Upper lobe of left lung (tissue), 4 donors: ENCODE results near the gene MTREX.

ENCODE experiments used
- CTCF ChIP-seq, 6 experiments: fragments of 450-650 bp in 4 of 6; fragments of 200-600 bp in 2 of 6; sonication (generic) in 2 of 6; IDR thresholded peaks; one replicate each; pipeline ENCODE4 v1.5.1; 2016 to 2019; ENCODE audit warnings: antibody characterized with exemption in 6 of 6
- POLR2A ChIP-seq, 4 donors: fragments of 450-650 bp; IDR thresholded peaks; one replicate each; pipeline ENCODE4 v1.5.1; 2016 to 2017; ENCODE audit warnings: antibody characterized with exemption in 4 of 4, mild to moderate bottlenecking in 2 of 4

GRCh38 chr5:55290991-55291390 lies 16.8 kb upstream of the MTREX start:
- TF ChIP-seq POLR2A (IDR thresholded peaks at IDR 0.05) (no peak), CTCF (IDR thresholded peaks at IDR 0.05) (no peak)
